RPMI7951 (cell line): ENCODE measurements around the gene LYAR. TPM values are rescaled to one million over a fixed set of nuclear protein-coding genes. Genes with fewer than 3 reads are reported as not detected.

Source experiments
- total RNA-seq: library from RNA; depleted of rRNA; stranded (reverse); fragments of >200 nt; shearing (Covaris generic); gene quantifications from 2 replicates; pipeline ENCODE4 v1.2.3, GENCODE V29; 2014; rRNA removed

Gene LYAR
- total RNA-seq, 1 experiment from 2014 or later: 31.5 TPM

Other genes starting within 250 kb of the LYAR start
- gene OTOP1, start 63.2 kb downstream of the LYAR start, total RNA-seq: not detected in 2 replicates
- 20.2 and 30.1 TPM in 2 replicates for gene TMEM128, start 41.9 kb downstream of the LYAR start, total RNA-seq
- 2.8 and 2.9 TPM in 2 replicates for gene ZBTB49, start 97 bp upstream of the LYAR start, total RNA-seq
- not detected in 2 replicates for gene NSG1, start 96.9 kb upstream of the LYAR start, total RNA-seq